DMS53 treated with DMSO at 0.1 percent for 48 hours (cell line): ENCODE data around the gene SMARCD2.

Source experiments
- DNase-seq: peaks from one replicate; lab custom pipeline; 2025; ENCODE audit not compliant: unreplicated experiment; lab: John Stamatoyannopoulos, UW

SMARCD2 gene

DNA sequence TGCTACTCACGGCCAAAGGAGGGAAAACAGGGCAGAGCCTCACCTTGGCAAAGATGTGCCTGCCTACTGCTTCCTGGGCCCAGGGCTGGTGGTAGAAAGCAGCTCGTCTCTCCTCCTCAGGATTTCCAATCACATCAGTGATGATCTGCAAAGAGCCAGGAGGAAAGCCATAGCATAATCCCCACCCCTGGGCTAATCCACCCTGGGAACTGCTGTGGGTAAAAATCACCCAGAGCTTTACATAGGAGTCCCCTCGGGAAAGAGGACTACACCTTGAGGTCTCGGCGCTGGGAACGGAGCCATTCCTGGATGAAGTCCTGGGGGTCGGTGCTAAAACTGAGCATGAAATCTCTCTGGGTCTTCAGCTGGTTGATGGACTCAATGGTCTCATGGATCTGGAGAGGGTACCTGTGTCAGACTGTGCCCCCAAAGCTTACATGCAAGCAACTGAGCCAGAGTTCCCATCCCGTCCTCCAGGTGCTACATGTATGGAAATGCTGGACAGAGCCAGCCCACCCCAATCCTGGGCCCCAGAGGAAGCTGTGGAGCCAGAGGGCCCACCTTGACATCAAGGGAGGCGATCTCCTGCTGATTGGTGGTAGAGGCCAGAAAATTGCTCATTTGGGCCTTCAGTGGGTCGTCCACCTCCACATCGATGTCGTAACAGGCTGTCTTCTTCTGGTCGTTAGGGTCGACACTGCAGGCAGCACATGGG lies 9.3 kb downstream of the SMARCD2 start:
- DNase-seq = no peak

GRCh38 chr17:63832455-63832854 lies 10.0 kb downstream of the SMARCD2 start:
- no peak for DNase-seq

- DNase-seq = no peak
Measured at GRCh38 chr17:63832014-63832413, 10.5 kb downstream of the SMARCD2 start.

- no peak for DNase-seq
Measured at GRCh38 chr17:63831505-63831904, 11.0 kb downstream of the SMARCD2 start.

DNA sequence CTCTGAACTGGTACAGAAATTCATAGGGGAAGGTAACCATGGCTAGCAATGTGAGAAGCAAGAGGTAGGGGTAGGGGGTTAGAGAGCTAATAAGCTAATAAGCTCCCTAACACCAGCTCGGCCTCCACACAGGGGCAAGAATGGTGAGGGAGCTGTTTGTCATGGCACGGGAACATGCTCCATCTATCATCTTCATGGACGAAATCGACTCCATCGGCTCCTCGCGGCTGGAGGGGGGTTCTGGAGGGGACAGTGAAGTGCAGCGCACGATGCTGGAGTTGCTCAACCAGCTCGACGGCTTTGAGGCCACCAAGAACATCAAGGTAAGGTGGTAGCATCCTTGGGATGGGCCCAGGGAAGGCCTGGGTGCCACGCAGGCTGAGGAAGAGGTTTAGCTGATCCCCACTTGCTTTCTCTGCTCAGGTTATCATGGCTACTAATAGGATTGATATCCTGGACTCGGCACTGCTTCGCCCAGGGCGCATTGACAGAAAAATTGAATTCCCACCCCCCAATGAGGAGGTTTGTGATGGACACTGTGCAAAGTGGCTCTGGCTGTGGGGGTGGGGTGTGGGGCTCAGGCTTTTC lies 11.5 kb downstream of the SMARCD2 start:
- no peak for DNase-seq

GRCh38 chr17:63830278-63830677 lies 12.2 kb downstream of the SMARCD2 start:
- no peak for DNase-seq

DNA sequence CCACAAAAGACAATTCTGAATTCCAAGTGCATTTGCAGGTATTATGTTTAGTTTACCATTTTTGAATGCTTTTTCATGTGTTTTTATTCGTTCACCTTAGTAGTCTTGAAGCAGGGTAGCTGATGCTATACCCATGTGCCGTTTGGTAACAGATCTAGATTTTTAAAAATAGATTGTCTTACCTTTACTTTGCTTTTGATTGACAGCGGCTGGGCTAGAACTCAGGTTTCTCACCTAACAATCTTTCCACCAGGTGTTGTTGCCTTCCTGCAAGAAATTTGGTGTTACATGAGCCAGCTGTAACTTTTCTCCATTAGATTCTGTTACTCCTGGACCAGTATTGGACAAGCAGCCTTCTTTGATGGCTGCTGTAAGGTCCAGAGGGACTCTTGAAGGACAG lies 13.5 kb downstream of the SMARCD2 start:
- DNase-seq = no peak

- no peak for DNase-seq
Measured at GRCh38 chr17:63827801-63828221, 14.7 kb downstream of the SMARCD2 start.

- peak; percentile 81 for DNase-seq
Measured at GRCh38 chr17:63827002-63827800, 15.3 kb downstream of the SMARCD2 start, which contains the start of the genes FTSJ3 and PSMC5. Gene FTSJ3 (minus strand): TSS chr17:63827663. CDS start chr17:63826902, 761 bp downstream. Gene PSMC5 (plus strand): TSS chr17:63827431. CDS start chr17:63827491, 60 bp downstream.

GRCh38 chr17:63826468-63827001 lies 15.9 kb downstream of the SMARCD2 start:
- DNase-seq = no peak

GRCh38 chr17:63824362-63824761 lies 18.1 kb downstream of the SMARCD2 start:
- no peak for DNase-seq

GRCh38 chr17:63823659-63824331 lies 18.7 kb downstream of the SMARCD2 start:
- DNase-seq = no peak

GRCh38 chr17:63822537-63822936 lies 19.9 kb downstream of the SMARCD2 start:
- no peak for DNase-seq

- no peak for DNase-seq
Measured at GRCh38 chr17:63821804-63822203, 20.7 kb downstream of the SMARCD2 start.

DNA sequence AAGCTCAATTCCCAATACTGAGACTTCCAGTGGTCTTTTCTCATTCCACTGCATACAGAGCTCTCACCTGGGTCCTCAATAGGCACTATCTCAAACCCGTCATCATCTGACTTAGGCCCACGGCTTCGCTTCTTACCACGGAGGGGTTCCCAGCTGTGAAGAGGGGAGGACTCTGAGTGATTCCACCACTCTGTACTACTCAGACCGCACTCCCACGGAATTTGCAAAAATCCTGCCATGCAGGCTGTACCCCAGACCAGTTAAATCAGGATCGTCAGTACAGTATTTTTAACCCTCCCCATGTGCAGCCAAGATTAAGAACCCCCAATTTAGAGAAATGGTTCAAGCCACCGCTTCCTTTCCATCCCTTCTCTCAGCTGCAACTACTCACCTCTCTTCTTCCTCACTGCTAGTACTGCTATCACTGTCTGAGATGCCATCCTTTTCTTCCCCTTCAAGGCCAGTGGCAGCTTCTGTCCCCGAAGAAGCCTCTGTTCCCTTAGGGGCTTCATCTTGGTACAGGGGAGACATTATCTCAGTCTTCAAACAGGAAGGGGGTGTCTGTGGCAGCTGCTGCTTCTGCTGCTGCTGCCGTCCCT lies 21.4 kb downstream of the SMARCD2 start:
- DNase-seq = no peak

- no peak for DNase-seq
Measured at GRCh38 chr17:63819585-63820537, 22.6 kb downstream of the SMARCD2 start.

GRCh38 chr17:63819131-63819530 lies 23.4 kb downstream of the SMARCD2 start:
- DNase-seq = no peak

DNA sequence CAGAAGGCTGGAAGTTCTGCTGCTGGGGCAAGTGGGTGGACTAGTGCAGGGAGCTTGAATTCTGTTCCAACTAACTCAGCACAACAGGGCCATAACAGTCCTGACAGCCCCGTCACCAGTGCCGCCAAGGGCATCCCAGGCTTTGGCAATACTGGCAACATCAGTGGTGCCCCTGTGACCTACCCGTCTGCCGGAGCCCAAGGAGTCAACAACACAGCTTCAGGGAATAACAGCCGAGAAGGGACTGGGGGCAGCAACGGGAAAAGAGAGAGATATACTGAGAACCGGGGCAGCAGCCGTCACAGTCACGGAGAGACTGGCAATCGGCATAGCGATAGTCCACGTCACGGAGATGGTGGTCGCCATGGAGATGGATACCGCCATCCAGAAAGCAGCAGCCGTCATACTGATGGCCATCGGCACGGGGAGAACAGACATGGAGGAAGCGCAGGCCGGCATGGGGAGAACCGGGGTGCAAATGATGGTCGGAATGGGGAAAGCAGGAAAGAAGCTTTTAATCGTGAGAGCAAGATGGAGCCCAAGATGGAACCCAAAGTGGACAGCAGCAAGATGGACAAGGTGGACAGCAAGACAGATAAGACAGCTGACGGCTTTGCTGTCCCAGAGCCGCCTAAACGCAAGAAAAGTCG lies 24.6 kb downstream of the SMARCD2 start:
- no peak for DNase-seq

DNA sequence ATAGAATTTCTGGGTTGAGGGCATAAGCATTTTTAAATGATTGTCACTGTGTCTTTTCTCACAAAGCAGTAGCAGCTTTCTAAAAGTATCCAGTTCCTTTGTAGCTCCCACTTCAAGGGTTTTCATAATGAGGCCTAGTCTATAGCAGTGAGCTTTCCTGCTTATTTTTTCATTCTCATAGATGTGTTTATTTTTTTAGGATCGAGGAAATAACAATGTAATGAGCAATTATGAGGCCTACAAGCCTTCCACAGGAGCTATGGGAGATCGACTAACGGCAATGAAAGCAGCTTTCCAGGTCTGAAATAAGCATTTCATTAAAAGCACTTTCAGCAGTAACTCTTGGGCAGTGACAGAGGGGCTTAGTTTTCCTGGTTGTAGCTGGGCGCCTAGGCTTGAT lies 25.8 kb downstream of the SMARCD2 start:
- DNase-seq = no peak
